ENCODE data around the gene PDZRN3. TPM values are rescaled to one million over a fixed set of nuclear protein-coding genes. Genes with fewer than 3 reads are reported as not detected.

PDZRN3 gene
- total RNA-seq, 1 donor from 2014 or later, result 28.7 TPM

GRCh38 chr3:73499787-73500186 is 125.0 kb downstream of the PDZRN3 start:
- Mint-ChIP-seq H3K27ac (no peak overlapping the region), H3K9me3 (ENCODE audit: low read depth) (no peaks in the 10 kb centered on the region), H3K36me3 (ENCODE audit: insufficient read depth) (no peaks in the 10 kb centered on the region), H3K4me3 (ENCODE audit: low read depth) (no peak overlapping the region), H3K27me3 (no peaks in the 10 kb centered on the region), H3K4me1 (ENCODE audit: low read depth) (peaks cover 30% of the 10 kb centered on the region)
- no peak for DNase-seq (ENCODE audit: low spot score, unreplicated experiment)
- TF ChIP-seq, protein P1, sequence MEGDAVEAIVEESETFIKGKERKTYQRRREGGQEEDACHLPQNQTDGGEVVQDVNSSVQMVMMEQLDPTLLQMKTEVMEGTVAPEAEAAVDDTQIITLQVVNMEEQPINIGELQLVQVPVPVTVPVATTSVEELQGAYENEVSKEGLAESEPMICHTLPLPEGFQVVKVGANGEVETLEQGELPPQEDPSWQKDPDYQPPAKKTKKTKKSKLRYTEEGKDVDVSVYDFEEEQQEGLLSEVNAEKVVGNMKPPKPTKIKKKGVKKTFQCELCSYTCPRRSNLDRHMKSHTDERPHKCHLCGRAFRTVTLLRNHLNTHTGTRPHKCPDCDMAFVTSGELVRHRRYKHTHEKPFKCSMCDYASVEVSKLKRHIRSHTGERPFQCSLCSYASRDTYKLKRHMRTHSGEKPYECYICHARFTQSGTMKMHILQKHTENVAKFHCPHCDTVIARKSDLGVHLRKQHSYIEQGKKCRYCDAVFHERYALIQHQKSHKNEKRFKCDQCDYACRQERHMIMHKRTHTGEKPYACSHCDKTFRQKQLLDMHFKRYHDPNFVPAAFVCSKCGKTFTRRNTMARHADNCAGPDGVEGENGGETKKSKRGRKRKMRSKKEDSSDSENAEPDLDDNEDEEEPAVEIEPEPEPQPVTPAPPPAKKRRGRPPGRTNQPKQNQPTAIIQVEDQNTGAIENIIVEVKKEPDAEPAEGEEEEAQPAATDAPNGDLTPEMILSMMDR (IDR thresholded peaks at IDR 0.05; ENCODE audit: unreplicated experiment), result no peak

DNA sequence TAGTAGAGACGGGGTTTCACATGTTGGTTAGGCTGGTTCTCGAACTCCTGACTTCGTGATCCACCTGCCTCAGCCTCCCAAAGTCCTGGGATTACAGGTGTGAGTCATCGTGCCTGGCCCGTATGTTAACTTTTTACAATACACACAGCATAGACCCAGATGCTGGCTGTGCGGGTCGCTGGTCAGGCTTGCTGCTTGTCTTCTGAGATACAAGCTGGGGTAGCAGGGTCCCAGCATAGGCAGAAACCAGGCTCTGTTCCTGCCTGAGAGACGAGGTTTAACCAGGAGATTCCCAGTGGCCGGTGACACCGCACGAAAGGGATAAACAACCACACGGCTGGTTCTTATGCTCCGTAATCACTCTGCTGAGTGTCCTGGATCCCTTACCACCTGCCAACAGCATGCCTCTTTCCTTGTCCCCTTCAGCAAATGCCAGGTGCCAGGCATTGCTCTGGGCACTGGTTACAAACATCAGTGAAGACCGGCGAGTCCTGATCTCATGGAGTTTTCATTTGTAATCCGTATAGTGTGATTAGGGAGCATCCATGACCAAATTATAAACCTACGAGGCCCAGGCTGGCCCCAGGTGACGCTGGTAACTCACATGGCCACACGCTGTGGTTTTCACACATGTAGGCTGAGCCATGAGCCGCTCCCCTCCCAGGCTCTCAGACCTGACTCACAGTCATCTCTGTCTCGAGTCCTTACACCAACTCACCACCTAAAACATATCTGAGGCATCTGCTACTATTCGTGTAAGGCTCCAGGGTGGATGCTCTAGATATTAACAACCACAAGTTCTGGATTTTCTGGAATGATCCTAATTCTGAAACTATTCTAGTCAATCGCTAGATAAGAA is 125.7 kb downstream of the PDZRN3 start:
- H3K36me3 Mint-ChIP-seq (ENCODE audit: insufficient read depth), result no peaks in the 10 kb centered on the region
- TF ChIP-seq, protein P1 (IDR thresholded peaks at IDR 0.05; ENCODE audit: unreplicated experiment), result no peak
- H3K4me1 Mint-ChIP-seq (ENCODE audit: low read depth), result peaks cover 22% of the 10 kb centered on the region
- H3K27me3 Mint-ChIP-seq, result no peaks in the 10 kb centered on the region
- DNase-seq (ENCODE audit: low spot score, unreplicated experiment), result no peak
- H3K27ac Mint-ChIP-seq, result no peak overlapping the region
- no peaks in the 10 kb centered on the region for H3K9me3 Mint-ChIP-seq (ENCODE audit: low read depth)
- no peak overlapping the region for H3K4me3 Mint-ChIP-seq (ENCODE audit: low read depth)

GRCh38 chr3:73497646-73498406 is 126.9 kb downstream of the PDZRN3 start:
- TF ChIP-seq, protein P1 (IDR thresholded peaks at IDR 0.05; ENCODE audit: unreplicated experiment), result no peak
- no peak overlapping the region for H3K4me3 Mint-ChIP-seq (ENCODE audit: low read depth)
- H3K36me3 Mint-ChIP-seq (ENCODE audit: insufficient read depth), result no peaks in the 10 kb centered on the region
- no peak for DNase-seq (ENCODE audit: low spot score, unreplicated experiment)
- H3K27me3 Mint-ChIP-seq, result no peaks in the 10 kb centered on the region
- H3K27ac Mint-ChIP-seq, result no peak overlapping the region
- peaks cover 17% of the 10 kb centered on the region for H3K4me1 Mint-ChIP-seq (ENCODE audit: low read depth)
- H3K9me3 Mint-ChIP-seq (ENCODE audit: low read depth), result no peaks in the 10 kb centered on the region

GRCh38 chr3:73493543-73494308 is 131.0 kb downstream of the PDZRN3 start:
- Mint-ChIP-seq H3K27me3 (no peaks in the 10 kb centered on the region), H3K9me3 (ENCODE audit: low read depth) (no peaks in the 10 kb centered on the region), H3K27ac (no peak overlapping the region), H3K4me1 (ENCODE audit: low read depth) (peaks cover 15% of the 10 kb centered on the region), H3K36me3 (ENCODE audit: insufficient read depth) (no peaks in the 10 kb centered on the region), H3K4me3 (ENCODE audit: low read depth) (no peak overlapping the region)
- TF ChIP-seq, protein P1 (IDR thresholded peaks at IDR 0.05; ENCODE audit: unreplicated experiment), result no peak
- no peak for DNase-seq (ENCODE audit: low spot score, unreplicated experiment)

DNA sequence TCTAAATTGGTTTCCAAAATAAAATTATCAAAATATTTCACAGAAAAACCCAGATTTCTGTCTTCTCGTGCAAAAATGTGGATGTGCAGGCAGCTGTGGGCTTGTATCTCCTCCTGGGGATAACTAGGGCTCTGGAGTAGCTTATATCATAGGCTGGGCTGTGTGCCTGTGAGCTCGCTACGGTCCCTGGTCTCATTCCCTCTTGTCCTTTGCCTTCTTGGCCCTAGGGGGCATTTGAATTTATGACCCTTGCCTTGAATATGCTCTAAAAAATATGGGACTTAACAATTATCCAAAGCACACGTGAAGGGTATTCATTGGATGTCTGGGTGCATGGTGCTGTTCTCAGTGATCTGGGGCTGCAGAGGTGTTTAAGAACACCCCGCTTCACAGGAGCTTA is 132.6 kb downstream of the PDZRN3 start:
- Mint-ChIP-seq H3K27ac (no peak overlapping the region), H3K4me1 (ENCODE audit: low read depth) (peaks cover 15% of the 10 kb centered on the region), H3K36me3 (ENCODE audit: insufficient read depth) (no peaks in the 10 kb centered on the region), H3K9me3 (ENCODE audit: low read depth) (no peaks in the 10 kb centered on the region), H3K27me3 (no peaks in the 10 kb centered on the region), H3K4me3 (ENCODE audit: low read depth) (no peak overlapping the region)
- DNase-seq (ENCODE audit: low spot score, unreplicated experiment), result no peak
- TF ChIP-seq, protein P1 (IDR thresholded peaks at IDR 0.05; ENCODE audit: unreplicated experiment), result no peak

Data from progenitor cell of endocrine pancreas (in vitro differentiated cells).